Liver (tissue), 3 donors: ENCODE data around the gene ETV6.

Source experiments
- ATF3 ChIP-seq: IDR thresholded peaks from 2 replicates; pipeline ENCODE4 v1.6.1; 2016; ENCODE audit warnings: antibody characterized with exemption
- CTCF ChIP-seq: fragments of 150-350 bp; IDR thresholded peaks from 2 replicates; pipeline ENCODE4 v1.5.1; 2017; ENCODE audit warnings: improper control_type of control experiment, low read depth, low read length; ENCODE audit not compliant: missing input control
- EGR1 ChIP-seq, 2 donors: IDR thresholded peaks; 2 replicates each; pipeline ENCODE4 v1.6.1; 2016 to 2018; ENCODE audit warnings: antibody characterized with exemption in 2 of 2, low read depth in 2 of 2
- HNF4A ChIP-seq, 2 donors: conservative IDR thresholded peaks; 2 replicates each; pipeline ENCODE4 v1.6.1; 2016; ENCODE audit warnings: antibody characterized with exemption in 2 of 2, mild to moderate bottlenecking in 2 of 2
- JUND ChIP-seq, 2 donors: IDR thresholded peaks; 2 replicates each; pipeline ENCODE4 v1.6.1; 2016; ENCODE audit warnings: antibody characterized with exemption in 2 of 2
- MAX ChIP-seq: IDR thresholded peaks from 2 replicates; pipeline ENCODE4 v1.6.1; 2016; ENCODE audit warnings: antibody characterized with exemption
- RAD21 ChIP-seq, 2 donors: IDR thresholded peaks; 2 replicates each; pipeline ENCODE4 v1.6.1; 2016; ENCODE audit warnings: antibody characterized with exemption in 2 of 2, mild to moderate bottlenecking in 2 of 2
- REST ChIP-seq: IDR thresholded peaks from 2 replicates; pipeline ENCODE4 v1.6.1; 2016; ENCODE audit warnings: antibody characterized with exemption, mild to moderate bottlenecking
- RXRA ChIP-seq, 2 donors: IDR thresholded peaks; 2 replicates each; pipeline ENCODE4 v1.6.1; 2017 to 2018; ENCODE audit warnings: antibody characterized with exemption in 2 of 2, mild to moderate bottlenecking in 1 of 2
- SP1 ChIP-seq: IDR thresholded peaks from 2 replicates; pipeline ENCODE4 v1.6.1; 2018; ENCODE audit warnings: antibody characterized with exemption, mild to moderate bottlenecking
- TAF1 ChIP-seq: conservative IDR thresholded peaks from 2 replicates; pipeline ENCODE4 v1.6.1; 2016; ENCODE audit warnings: antibody characterized with exemption, mild to moderate bottlenecking
- YY1 ChIP-seq: IDR thresholded peaks from 2 replicates; pipeline ENCODE4 v1.6.1; 2016; ENCODE audit warnings: antibody characterized with exemption, mild to moderate bottlenecking
- donor health status: healthy.
- donor health status: healthy.

DNA sequence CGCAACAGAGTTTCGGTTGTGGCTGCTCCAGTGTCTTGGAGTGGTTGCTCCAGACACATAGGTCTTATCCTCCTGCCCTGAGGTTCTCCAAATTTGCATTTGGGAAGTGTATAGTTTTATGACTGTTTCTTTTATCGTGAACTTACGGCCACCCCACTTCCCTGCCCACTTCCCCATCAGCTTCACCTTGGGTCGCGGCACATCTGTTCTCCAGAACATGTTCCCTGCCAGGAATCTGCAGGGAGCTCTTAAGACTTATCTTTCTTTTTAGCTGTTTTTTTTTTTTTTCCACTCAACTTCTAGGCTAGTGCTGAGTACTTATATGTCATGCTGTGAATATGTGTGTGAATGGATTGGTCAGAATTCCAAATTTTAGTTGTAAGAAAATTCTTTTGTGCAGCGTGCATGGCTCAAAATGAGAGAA, 75.4 kb downstream of the ETV6 start:
- no peak for TF ChIP-seq RAD21 (IDR thresholded peaks at IDR 0.05)
- TF ChIP-seq TAF1: no peak
- no peak for TF ChIP-seq CTCF
- TF ChIP-seq EGR1 (IDR thresholded peaks at IDR 0.05; ENCODE audit: low read depth in 2 of 2): no peak
- TF ChIP-seq MAX: no peak
- no peak for TF ChIP-seq REST
- no peak for TF ChIP-seq SP1
- TF ChIP-seq RXRA (IDR thresholded peaks at IDR 0.05): no peak
- TF ChIP-seq HNF4A (conservative IDR thresholded peaks at IDR 0.05): no peak
- no peak for TF ChIP-seq JUND (IDR thresholded peaks at IDR 0.05)
- no peak for TF ChIP-seq YY1
- no peak for TF ChIP-seq ATF3
